Activated naive CD4-positive, alpha-beta T cell treated with anti-CD3 and anti-CD28 coated beads for 36 hours (primary cell): ENCODE results near the gene NR2F1. TPM values are rescaled to one million over a fixed set of nuclear protein-coding genes. Genes with fewer than 3 reads are reported as not detected.

Experiments used
- CTCF ChIA-PET: fragments of 350-600 bp; sonication (Branson Sonifier 250); formaldehyde crosslinking; loops from one replicate; lab custom pipeline; 2021; ENCODE audit warnings: antibody characterized with exemption; lab: Charles Lee
- DNase-seq: peaks from one replicate; pipeline ENCODE4 v3.0.0-alpha.2; 2020
- H3K27ac Mint-ChIP-seq: one replicate; pipeline ENCODE4 v1.8.0; 2021; ENCODE audit warnings: mild to moderate bottlenecking, mixed read lengths
- H3K27me3 Mint-ChIP-seq: one replicate; pipeline ENCODE4 v1.8.0; 2021; ENCODE audit warnings: low read depth, mixed read lengths
- H3K36me3 Mint-ChIP-seq: one replicate; pipeline ENCODE4 v1.8.0; 2021; ENCODE audit warnings: low read depth, mixed read lengths
- H3K4me1 Mint-ChIP-seq: one replicate; pipeline ENCODE4 v1.8.0; 2021; ENCODE audit warnings: low read depth, mixed read lengths
- H3K4me3 Mint-ChIP-seq: one replicate; pipeline ENCODE4 v1.8.0; 2021; ENCODE audit warnings: mild to moderate bottlenecking, moderate library complexity, mixed read lengths
- H3K9me3 Mint-ChIP-seq: one replicate; pipeline ENCODE4 v1.8.0; 2021; ENCODE audit warnings: mixed read lengths
- intact Hi-C: fragments of 100-400 bp; cut with micrococcal nuclease; formaldehyde crosslinking; loops from one replicate; pipeline ENCODE4 v1.15.1; 2023
- total RNA-seq, 2 experiments: library from RNA; stranded (reverse); gene quantifications; one replicate each; pipeline ENCODE4 v1.2.3, GENCODE V29; 2021

The NR2F1 gene
- total RNA-seq, 2 experiments from 2014 or later, result not detected

DNA sequence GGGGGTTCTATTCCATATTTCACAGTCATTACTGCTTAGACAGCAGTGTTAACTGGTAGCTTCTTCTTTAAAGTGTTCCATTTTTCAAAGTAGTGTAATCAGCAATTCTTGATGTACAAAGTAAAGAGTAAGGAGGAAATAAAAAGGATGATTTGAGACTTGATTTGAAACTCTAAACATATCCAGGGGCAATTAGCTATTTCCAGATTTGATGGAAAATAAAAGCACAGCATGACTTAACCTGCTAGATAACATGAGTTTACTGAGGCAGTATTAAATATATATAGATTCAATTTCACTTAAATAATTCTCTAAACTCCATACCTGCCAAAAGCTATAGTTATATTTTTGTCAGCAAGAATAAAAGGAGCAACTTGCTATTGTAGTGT, 29.8 kb downstream of the NR2F1 start:
- intact Hi-C loops, result no loop called here
- H3K4me1 Mint-ChIP-seq, result peaks cover 3% of the 10 kb centered on the region
- no peak overlapping the region for H3K4me3 Mint-ChIP-seq
- H3K9me3 Mint-ChIP-seq, result no peaks in the 10 kb centered on the region
- CTCF ChIA-PET, result interaction anchor here (1.1 kb wide), 1 partner anchor 188 kb away, joined by 3 read pairs; no protein-coding TSS in a partner anchor
- H3K27me3 Mint-ChIP-seq, result peaks cover 65% of the 10 kb centered on the region
- DNase-seq, result no peak
- H3K27ac Mint-ChIP-seq, result no peak overlapping the region
- H3K36me3 Mint-ChIP-seq, result no peaks in the 10 kb centered on the region

DNA sequence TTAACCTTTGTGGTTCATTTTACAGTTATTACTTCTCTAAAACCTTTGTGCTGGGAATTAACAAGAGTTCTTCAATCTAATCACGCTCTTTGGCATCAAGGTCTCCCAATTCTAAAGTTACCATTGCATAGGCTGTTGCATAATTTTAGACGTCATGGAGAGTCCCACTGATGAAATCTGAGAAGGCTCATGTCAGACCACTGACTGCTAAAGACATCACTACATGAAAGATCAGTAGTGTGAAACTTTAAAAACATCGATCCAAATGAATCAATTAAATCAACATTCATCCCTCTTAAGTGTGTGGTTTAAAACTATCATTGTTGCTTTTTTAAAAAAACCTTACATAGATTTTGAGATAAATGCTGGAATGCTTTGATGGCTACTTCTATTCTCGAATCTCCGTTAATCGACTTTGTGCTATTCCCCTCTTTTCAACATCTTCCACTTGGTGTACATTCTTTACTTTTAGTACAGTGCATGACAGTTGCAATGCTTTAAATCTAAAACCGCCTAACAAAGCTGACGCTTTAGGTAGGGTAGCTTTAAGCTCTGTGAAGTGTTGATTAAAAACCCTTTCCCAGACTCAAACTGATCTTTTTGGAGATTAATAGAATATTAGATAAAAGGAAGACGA, 33.6 kb downstream of the NR2F1 start:
- Mint-ChIP-seq H3K9me3 (no peaks in the 10 kb centered on the region), H3K4me3 (no peak overlapping the region), H3K36me3 (peaks cover 2% of the 10 kb centered on the region), H3K4me1 (peaks cover 13% of the 10 kb centered on the region), H3K27ac (no peak overlapping the region), H3K27me3 (peaks cover 52% of the 10 kb centered on the region)
- intact Hi-C loops, result no loop called here
- CTCF ChIA-PET, result no interaction called here
- no peak for DNase-seq

DNA sequence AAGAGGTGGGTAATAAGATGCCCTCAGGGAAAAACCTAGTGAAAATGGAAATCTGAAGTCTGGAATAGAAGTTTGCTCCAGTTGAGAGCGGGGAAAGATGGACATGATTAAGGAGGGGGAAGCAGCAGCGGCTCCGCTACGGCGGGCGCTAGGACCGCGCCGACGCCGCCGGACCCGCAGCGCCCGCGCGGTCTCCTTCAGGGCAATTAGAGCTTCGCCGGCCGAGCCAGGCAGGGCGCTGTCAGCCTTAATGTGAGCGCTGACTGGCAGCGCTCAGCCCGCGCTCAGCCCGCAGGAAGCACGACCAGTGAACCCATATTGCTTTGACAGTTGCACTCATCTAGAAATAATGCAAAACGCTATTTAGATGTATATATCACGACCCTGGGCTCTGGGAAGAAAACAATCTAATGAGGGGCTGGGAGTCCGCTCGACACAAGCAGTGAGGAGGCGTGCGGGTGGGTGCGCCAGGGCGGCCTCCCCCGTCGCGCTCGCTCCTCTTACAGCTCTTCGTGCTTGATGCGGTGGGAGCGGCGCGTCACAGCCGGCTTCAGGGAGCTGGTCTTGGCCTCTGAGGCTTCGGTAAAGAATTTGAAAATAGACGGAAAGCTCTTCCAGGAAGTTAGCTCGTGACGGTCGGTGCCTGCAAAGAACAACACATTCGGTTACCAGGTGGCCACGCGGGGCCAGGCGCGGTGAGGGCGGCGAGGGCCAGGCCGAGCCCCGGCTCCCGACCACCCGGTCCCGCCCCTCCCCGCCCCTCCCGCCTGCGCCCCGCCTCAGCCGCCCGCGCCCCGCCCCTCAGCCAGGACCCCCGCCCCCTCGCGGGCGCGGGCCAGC, 37.7 kb downstream of the NR2F1 start:
- peak; percentile 64 for DNase-seq
- Mint-ChIP-seq H3K27ac (no peak overlapping the region), H3K4me1 (peaks cover 24% of the 10 kb centered on the region), H3K27me3 (peaks cover 43% of the 10 kb centered on the region), H3K4me3 (peak overlapping the region; percentile 76), H3K36me3 (peaks cover 2% of the 10 kb centered on the region), H3K9me3 (no peaks in the 10 kb centered on the region)
- CTCF ChIA-PET, result interaction anchor here (0.6 to 3.8 kb wide), 6 partner anchors 15 to 278 kb away, joined by 3 to 14 read pairs (median 4); no protein-coding TSS in a partner anchor
- intact Hi-C loops, result loop anchor here (1.0 to 10.0 kb wide), 6 partner anchors 38 to 1172 kb away; partner anchors contain the start of genes KIAA0825, NR2F1, NR2F1-AS1 and SLF1

DNA sequence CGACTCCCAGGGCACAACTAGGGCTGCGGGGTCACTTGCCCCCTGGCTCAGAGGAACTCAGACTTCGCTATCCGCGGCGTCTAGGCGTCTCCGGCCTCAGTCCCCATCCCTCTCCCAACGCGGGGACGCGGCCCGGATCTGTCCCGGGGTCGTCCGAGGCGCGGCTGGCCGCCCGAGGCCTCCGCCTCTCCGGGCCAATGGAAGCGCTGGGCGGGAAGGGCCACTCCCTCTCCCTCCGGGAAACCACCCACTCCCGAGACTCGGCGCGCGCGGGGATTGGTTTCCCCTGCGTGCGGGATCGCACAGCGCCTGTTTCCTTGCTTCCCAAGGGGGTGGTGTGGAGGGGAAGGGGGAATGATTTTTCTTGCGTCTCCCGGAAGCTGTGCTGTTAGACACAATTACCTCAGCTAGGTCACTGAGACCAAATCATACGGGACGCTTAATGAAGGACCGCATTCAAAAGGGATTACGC, 38.3 kb downstream of the NR2F1 start:
- CTCF ChIA-PET, result interaction anchor here (0.7 to 3.8 kb wide), 4 partner anchors 84 to 183 kb away, joined by 3 to 14 read pairs (median 4); no protein-coding TSS in a partner anchor
- no peak for DNase-seq
- Mint-ChIP-seq H3K27ac (no peak overlapping the region), H3K9me3 (no peaks in the 10 kb centered on the region), H3K4me1 (peaks cover 24% of the 10 kb centered on the region), H3K4me3 (peak overlapping the region; percentile 52), H3K27me3 (peaks cover 39% of the 10 kb centered on the region), H3K36me3 (peaks cover 2% of the 10 kb centered on the region)
- intact Hi-C loops, result loop anchor here (2.0 to 10.0 kb wide), 5 partner anchors 39 to 1171 kb away; partner anchors contain the start of genes KIAA0825, NR2F1, NR2F1-AS1 and SLF1

DNA sequence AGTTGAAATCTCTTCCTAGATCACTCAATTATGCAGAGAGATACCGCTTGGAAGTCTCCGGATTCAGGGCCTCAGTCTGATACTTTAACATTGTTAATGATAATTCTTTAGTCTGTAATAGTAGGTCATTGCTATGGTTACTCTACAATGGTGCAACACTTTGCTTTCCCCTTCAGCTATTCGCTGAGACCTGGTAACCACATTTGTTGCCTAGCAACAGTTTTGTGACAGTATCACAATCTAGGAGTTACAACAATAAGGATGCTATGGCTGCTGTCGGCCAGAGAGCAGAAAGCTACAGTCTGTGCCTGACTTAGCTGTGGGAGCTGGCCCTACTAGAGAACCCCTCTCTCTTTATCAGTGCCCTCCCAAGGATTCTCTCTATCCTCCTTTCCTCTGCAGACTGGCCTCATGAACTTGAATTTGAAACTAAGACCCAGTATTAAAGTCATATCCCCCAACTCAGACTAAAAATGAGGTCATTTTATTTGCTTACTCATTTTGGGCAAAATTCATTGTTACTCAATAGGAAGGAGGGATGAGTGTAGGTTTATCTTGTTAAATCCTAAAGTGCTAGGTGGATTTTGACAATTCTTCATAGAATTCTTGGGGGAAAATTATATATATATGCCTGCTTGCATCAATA, 39.3 kb downstream of the NR2F1 start:
- Mint-ChIP-seq H3K27me3 (peaks cover 34% of the 10 kb centered on the region), H3K9me3 (no peaks in the 10 kb centered on the region), H3K4me3 (no peak overlapping the region), H3K27ac (no peak overlapping the region), H3K4me1 (peaks cover 24% of the 10 kb centered on the region), H3K36me3 (peaks cover 2% of the 10 kb centered on the region)
- CTCF ChIA-PET, result interaction anchor here (0.5 kb wide), 1 partner anchor 36 kb away, joined by 5 read pairs; no protein-coding TSS in a partner anchor
- no peak for DNase-seq
- intact Hi-C loops, result loop anchor here (5.0 to 10.0 kb wide), 3 partner anchors 40 to 492 kb away; partner anchors contain the start of genes NR2F1 and NR2F1-AS1

DNA sequence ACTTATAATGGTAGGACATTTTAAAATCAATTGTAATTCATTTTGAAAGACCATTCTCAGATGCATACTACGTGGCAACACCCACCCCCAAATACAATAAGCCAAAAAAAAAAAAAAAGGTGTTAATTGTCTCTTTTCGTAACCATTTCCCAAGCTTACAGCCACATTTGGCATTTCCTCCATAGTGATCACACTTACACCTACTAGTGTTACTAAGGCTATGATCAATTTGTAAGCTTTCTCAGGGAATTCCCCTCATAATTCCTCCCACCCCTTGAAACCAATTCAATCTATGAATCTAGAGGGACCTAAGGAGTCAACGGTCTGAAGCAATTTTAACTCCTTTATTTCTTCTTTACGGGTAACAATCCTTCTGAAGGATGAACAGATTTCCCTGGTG, 40.1 kb downstream of the NR2F1 start:
- intact Hi-C loops, result loop anchor here (5.0 to 10.0 kb wide), 3 partner anchors 41 to 492 kb away; partner anchors contain the start of genes NR2F1 and NR2F1-AS1
- CTCF ChIA-PET, result no interaction called here
- no peaks in the 10 kb centered on the region for H3K9me3 Mint-ChIP-seq
- no peak for DNase-seq
- H3K27ac Mint-ChIP-seq, result no peak overlapping the region
- peaks cover 2% of the 10 kb centered on the region for H3K36me3 Mint-ChIP-seq
- H3K4me3 Mint-ChIP-seq, result no peak overlapping the region
- H3K4me1 Mint-ChIP-seq, result peaks cover 24% of the 10 kb centered on the region
- peaks cover 34% of the 10 kb centered on the region for H3K27me3 Mint-ChIP-seq

DNA sequence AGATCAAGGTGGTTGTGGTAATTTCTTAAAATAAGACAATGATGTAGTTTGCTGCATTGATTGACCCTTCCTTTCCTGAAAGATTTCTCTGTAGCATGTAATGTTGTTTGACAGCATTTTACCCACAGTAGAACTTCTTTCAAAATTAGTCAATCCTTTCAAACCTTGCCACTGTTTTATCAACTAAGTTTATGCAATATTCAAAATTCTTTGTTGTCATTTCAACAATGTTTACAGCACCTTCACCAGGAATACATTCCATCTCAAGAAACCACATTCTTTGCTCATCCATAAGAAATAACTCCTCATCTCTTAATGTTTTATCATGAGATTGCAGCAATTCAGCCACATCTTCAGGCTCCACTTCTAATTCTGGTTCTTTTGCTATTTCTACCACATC, 43.8 kb downstream of the NR2F1 start:
- Mint-ChIP-seq H3K4me1 (peaks cover 12% of the 10 kb centered on the region), H3K9me3 (peaks cover 2% of the 10 kb centered on the region), H3K27ac (no peak overlapping the region), H3K4me3 (no peak overlapping the region), H3K27me3 (peaks cover 23% of the 10 kb centered on the region), H3K36me3 (peaks cover 9% of the 10 kb centered on the region)
- intact Hi-C loops, result loop anchor here (10.0 kb wide), 1 partner anchor 488 kb away; a partner anchor contains a TSS
- no peak for DNase-seq
- CTCF ChIA-PET, result no interaction called here

DNA sequence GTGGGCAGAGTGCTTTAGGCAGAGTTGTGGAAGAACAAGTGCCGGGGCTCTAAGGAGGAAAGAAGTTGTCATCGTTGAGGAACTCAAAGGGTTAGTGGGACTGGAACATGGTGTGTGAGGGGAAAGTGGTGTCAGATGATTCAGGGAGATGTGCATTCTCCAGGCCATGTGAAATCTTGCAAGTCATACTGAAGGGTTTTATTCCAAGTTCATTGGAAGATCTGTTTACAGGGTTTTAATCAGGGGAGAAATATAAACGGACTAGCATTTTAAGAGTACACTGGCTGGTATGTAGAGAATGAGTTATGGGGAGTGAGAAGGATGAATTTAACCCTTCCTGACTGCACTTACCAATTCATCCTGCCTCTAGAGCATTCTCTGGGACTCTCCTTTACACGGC, 49.3 kb downstream of the NR2F1 start:
- peaks cover 2% of the 10 kb centered on the region for H3K9me3 Mint-ChIP-seq
- CTCF ChIA-PET, result no interaction called here
- no peak overlapping the region for H3K4me3 Mint-ChIP-seq
- peaks cover 6% of the 10 kb centered on the region for H3K27me3 Mint-ChIP-seq
- intact Hi-C loops, result no loop called here
- no peaks in the 10 kb centered on the region for H3K4me1 Mint-ChIP-seq
- DNase-seq, result no peak
- peaks cover 22% of the 10 kb centered on the region for H3K36me3 Mint-ChIP-seq
- no peak overlapping the region for H3K27ac Mint-ChIP-seq

DNA sequence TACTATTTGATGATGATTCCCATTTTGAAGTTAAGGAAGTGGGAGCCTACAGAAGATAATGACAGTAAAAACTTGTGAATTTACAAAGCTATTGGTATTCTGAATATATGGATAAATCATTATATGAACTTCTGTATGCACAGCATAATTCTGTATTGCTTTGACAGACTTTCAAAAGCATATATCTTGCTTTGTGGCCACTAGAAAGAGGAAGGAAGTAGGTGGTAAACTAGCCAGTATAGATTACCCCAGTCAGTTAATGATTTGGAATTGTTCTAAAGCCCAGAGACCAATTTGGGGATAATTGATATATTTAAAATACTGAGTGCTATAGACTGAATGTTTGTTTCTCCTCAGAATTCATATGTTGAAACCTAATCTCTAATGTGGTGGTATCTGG, 53.0 kb downstream of the NR2F1 start:
- Mint-ChIP-seq H3K27me3 (no peaks in the 10 kb centered on the region), H3K4me1 (no peaks in the 10 kb centered on the region), H3K27ac (no peak overlapping the region), H3K36me3 (peaks cover 15% of the 10 kb centered on the region), H3K4me3 (no peak overlapping the region), H3K9me3 (no peaks in the 10 kb centered on the region)
- DNase-seq, result no peak
- intact Hi-C loops, result no loop called here
- CTCF ChIA-PET, result interaction anchor here (0.6 to 1.0 kb wide), 2 partner anchors 16 to 45 kb away, joined by 3 read pairs; no protein-coding TSS in a partner anchor

DNA sequence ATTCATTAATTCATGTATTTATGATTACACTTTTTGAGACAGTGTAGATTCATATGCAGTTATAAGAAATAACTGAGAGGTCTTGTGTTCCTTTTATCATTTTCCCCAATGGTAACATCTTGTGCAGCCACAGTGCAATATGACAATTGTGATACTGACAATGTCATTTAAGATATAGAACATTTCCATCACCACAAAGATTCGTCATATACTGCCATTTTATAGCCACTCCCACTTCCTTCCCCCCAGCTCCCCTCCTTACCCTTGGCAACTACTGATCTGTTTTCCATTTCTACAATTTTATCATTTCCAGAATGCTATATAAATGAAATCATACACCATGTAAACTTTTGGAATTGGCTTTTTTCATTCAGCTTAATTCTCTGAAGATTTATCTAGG, 53.8 kb downstream of the NR2F1 start:
- CTCF ChIA-PET, result no interaction called here
- Mint-ChIP-seq H3K27ac (no peak overlapping the region), H3K4me1 (no peaks in the 10 kb centered on the region), H3K36me3 (peaks cover 13% of the 10 kb centered on the region), H3K9me3 (no peaks in the 10 kb centered on the region), H3K4me3 (no peak overlapping the region), H3K27me3 (no peaks in the 10 kb centered on the region)
- no peak for DNase-seq
- intact Hi-C loops, result no loop called here

DNA sequence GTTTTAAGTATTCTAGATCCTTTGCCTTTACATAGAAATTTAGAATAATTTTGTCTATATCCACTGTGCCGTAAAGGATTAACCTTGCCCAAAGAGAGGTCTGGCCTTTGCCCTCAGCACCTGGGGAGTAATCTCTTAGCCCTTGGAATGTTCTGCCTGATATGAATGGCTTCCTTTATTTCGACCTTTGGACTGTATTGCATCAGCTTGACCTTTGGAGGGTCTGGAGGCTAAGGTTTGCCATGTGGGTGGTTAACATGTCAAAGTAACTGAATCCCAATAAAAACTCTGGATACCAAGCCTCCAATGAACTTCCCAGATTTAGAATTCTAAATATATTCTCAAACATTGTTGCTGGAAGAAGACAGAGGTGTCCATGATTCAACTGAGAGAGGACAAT, 54.7 kb downstream of the NR2F1 start:
- H3K4me3 Mint-ChIP-seq, result no peak overlapping the region
- no peak for DNase-seq
- CTCF ChIA-PET, result no interaction called here
- no peaks in the 10 kb centered on the region for H3K27me3 Mint-ChIP-seq
- intact Hi-C loops, result no loop called here
- no peaks in the 10 kb centered on the region for H3K4me1 Mint-ChIP-seq
- H3K27ac Mint-ChIP-seq, result no peak overlapping the region
- H3K36me3 Mint-ChIP-seq, result peaks cover 11% of the 10 kb centered on the region
- no peaks in the 10 kb centered on the region for H3K9me3 Mint-ChIP-seq

DNA sequence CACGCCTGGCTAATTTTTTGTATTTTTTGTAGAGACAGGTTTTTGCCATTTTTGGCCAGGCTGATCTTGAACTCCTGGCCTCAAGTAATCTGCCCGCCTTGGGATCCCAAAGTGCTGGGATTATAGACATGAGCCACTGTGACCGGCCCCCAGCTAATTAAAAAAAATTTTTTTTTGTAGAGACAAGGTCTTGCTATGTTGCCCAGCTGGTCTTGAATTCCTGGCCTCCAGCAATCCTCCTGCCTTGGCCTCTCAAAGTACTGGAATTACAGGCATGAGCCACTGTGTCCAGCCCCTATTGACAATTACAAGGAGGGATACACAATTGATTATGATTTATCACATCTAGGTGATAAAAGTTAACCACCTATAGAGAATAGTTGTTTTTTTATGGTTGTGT, 59.5 kb downstream of the NR2F1 start:
- no peak for DNase-seq
- CTCF ChIA-PET, result no interaction called here
- H3K27me3 Mint-ChIP-seq, result no peaks in the 10 kb centered on the region
- H3K9me3 Mint-ChIP-seq, result no peaks in the 10 kb centered on the region
- peaks cover 3% of the 10 kb centered on the region for H3K36me3 Mint-ChIP-seq
- no peaks in the 10 kb centered on the region for H3K4me1 Mint-ChIP-seq
- H3K4me3 Mint-ChIP-seq, result no peak overlapping the region
- no peak overlapping the region for H3K27ac Mint-ChIP-seq
- intact Hi-C loops, result no loop called here
